ENCODE measurements around the gene BLACAT1.

DNA sequence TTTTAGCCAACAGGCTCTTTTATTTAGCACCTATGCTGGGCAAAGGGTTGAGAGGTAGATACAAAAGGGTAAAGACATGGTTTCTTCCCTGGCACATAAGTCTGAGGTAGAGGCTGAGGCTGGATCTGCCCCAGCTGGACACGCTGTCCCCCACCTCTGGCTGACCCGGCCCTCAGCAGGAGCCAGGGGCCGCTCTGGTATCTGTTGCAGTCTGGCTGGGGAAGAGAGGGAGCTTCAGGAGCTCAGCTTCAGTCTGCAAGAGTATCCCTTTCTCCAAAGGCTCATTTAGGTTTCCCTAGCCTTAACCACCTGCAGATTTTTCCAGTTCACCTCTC, 14.2 kb downstream of the BLACAT1 start:
- no peak for TF ChIP-seq POLR2A (IDR thresholded peaks at IDR 0.05; ENCODE audit: control extremely low read depth in 1 of 2, low read depth in 2 of 2, low read length in 2 of 2)
- TF ChIP-seq, protein P1, sequence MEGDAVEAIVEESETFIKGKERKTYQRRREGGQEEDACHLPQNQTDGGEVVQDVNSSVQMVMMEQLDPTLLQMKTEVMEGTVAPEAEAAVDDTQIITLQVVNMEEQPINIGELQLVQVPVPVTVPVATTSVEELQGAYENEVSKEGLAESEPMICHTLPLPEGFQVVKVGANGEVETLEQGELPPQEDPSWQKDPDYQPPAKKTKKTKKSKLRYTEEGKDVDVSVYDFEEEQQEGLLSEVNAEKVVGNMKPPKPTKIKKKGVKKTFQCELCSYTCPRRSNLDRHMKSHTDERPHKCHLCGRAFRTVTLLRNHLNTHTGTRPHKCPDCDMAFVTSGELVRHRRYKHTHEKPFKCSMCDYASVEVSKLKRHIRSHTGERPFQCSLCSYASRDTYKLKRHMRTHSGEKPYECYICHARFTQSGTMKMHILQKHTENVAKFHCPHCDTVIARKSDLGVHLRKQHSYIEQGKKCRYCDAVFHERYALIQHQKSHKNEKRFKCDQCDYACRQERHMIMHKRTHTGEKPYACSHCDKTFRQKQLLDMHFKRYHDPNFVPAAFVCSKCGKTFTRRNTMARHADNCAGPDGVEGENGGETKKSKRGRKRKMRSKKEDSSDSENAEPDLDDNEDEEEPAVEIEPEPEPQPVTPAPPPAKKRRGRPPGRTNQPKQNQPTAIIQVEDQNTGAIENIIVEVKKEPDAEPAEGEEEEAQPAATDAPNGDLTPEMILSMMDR (IDR thresholded peaks at IDR 0.05; ENCODE audit: control extremely low read depth in 1 of 3, insufficient read depth in 1 of 3, low read depth in 1 of 3, low read length in 3 of 3) = no peak
- TF ChIP-seq PHF8 (conservative IDR thresholded peaks at IDR 0.05; ENCODE audit: low read depth, low read length) = no peak
- TF ChIP-seq, protein P2, sequence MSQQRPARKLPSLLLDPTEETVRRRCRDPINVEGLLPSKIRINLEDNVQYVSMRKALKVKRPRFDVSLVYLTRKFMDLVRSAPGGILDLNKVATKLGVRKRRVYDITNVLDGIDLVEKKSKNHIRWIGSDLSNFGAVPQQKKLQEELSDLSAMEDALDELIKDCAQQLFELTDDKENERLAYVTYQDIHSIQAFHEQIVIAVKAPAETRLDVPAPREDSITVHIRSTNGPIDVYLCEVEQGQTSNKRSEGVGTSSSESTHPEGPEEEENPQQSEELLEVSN (IDR thresholded peaks at IDR 0.05) = no peak
- TF ChIP-seq CHD1 (IDR thresholded peaks at IDR 0.05; ENCODE audit: low read depth, low read length) = no peak
- no peak for TF ChIP-seq RAD21 (IDR thresholded peaks at IDR 0.05 in 1 of 2, conservative IDR thresholded peaks at IDR 0.05 in 1 of 2; ENCODE audit: low read depth in 2 of 2, low read length in 2 of 2)
- no peak for TF ChIP-seq CHD2 (IDR thresholded peaks at IDR 0.05; ENCODE audit: low read length)
- TF ChIP-seq GTF2F1 (IDR thresholded peaks at IDR 0.05; ENCODE audit: borderline replicate concordance, low read depth, low read length) = no peak
- TF ChIP-seq, protein P3, sequence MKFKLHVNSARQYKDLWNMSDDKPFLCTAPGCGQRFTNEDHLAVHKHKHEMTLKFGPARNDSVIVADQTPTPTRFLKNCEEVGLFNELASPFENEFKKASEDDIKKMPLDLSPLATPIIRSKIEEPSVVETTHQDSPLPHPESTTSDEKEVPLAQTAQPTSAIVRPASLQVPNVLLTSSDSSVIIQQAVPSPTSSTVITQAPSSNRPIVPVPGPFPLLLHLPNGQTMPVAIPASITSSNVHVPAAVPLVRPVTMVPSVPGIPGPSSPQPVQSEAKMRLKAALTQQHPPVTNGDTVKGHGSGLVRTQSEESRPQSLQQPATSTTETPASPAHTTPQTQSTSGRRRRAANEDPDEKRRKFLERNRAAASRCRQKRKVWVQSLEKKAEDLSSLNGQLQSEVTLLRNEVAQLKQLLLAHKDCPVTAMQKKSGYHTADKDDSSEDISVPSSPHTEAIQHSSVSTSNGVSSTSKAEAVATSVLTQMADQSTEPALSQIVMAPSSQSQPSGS (IDR thresholded peaks at IDR 0.05; ENCODE audit: low read length) = no peak
- no peak for TF ChIP-seq HDAC6 (IDR thresholded peaks at IDR 0.05; ENCODE audit: low read depth, low read length)
- no peak for TF ChIP-seq EZH2 (IDR thresholded peaks at IDR 0.05; ENCODE audit: low read depth, low read length, severe bottlenecking)
- TF ChIP-seq ZNF274 (IDR thresholded peaks at IDR 0.05; ENCODE audit: borderline replicate concordance, extremely low read depth, low read length) = no peak
- TF ChIP-seq HDAC2 (IDR thresholded peaks at IDR 0.05; ENCODE audit: borderline replicate concordance in 1 of 2, low read depth in 2 of 2, low read length in 2 of 2) = no peak
